Mononuclear cell (primary cell): ENCODE results near the gene EMCN. TPM values are rescaled to one million over a fixed set of nuclear protein-coding genes. Genes with fewer than 3 reads are reported as not detected.
"Not testable (repeated sequence)": the region's sequence is repeated elsewhere in the genome, so short reads cannot be mapped to it uniquely, and the experiment has no call there.

Experiments used
- H3K27me3 ChIP-seq: 2 replicates; pipeline ENCODE4 v1.6.0; 2011; ENCODE audit warnings: low read length, control low read depth; ENCODE audit not compliant: insufficient read depth
- H3K4me1 ChIP-seq: 2 replicates; pipeline ENCODE4 v1.5.1; 2011; ENCODE audit warnings: mild to moderate bottlenecking, low read length, control low read depth; ENCODE audit not compliant: insufficient read depth
- H3K4me3 ChIP-seq: 2 replicates; pipeline ENCODE4 v1.5.1; 2011; ENCODE audit warnings: mild to moderate bottlenecking, low read length, moderate library complexity
- H3K9me3 ChIP-seq: 2 replicates; pipeline ENCODE4 v1.5.1; 2011; ENCODE audit warnings: low read depth, mild to moderate bottlenecking, control low read depth, low read length
- total RNA-seq: library from RNA; depleted of rRNA; stranded (reverse); fragments of >200 nt; gene quantifications from one replicate; pipeline ENCODE4 v1.2.3, GENCODE V29; 2012

Gene EMCN
- total RNA-seq, 1 donor, result 0.10 TPM

DNA sequence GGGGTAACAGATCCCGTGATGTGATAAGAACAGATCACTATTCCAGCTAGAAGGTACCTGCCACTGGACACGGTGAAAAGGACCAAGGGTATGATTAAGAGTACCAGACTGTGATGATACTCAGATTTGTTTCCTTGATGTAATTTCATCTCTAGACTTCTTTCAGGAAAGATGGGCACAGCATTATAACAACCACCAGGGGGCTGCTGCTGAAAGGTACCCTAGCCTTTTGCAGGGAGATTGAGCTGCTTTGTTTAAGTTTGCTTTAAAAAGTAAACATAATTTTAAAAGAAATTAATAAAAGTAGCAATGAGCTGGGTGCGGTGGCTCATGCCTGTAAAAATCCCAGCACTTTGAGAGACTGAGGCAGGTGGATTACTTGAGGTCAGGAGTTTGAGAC lies 145.4 kb downstream of the EMCN start:
- Histone ChIP-seq H3K4me1 (no peaks in the 10 kb centered on the region), H3K4me3 (no peak overlapping the region), H3K9me3 (no peaks in the 10 kb centered on the region), H3K27me3 (no peaks in the 10 kb centered on the region)

DNA sequence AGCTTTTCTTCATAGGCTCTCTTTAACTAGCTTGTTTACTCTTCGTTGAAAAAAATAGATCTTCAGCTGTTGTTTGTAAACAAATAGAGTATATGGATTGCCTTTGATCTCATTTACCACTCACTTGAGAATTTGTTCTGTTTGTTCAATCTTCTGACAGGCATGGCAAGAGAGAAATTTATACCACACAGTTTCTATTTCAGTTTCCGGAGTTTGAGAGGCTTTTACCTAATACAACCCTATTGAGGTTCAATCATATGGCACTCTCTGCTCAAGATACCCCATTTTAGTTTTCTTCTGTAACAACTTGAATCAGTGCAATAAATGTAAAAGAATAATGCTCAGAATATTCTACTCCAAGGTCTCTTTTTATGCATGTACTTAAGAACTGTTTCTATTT lies 148.0 kb downstream of the EMCN start:
- no peak overlapping the region for H3K4me3 ChIP-seq
- H3K9me3 ChIP-seq, result no peaks in the 10 kb centered on the region
- H3K27me3 ChIP-seq, result no peaks in the 10 kb centered on the region
- no peaks in the 10 kb centered on the region for H3K4me1 ChIP-seq

DNA sequence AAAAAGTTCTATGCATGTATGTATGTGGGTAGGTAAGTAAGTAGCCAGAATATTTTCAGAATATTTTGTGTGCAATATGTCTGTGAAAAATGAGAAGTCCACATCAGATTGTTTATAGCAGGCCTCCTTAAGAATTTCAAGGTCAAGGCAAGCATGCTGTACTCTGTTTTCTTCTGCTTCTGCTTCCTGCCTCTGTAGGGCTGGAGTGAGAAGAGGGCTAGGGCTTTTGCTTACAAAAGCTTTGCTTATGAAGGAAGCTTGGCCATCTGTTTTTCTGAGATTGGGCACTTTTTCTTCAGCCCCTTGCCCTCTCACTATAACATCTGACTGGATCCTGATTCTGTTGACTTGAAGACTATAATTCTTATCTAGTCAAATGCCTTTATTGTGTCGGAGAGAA lies 150.4 kb downstream of the EMCN start:
- no peaks in the 10 kb centered on the region for H3K27me3 ChIP-seq
- no peak overlapping the region for H3K4me3 ChIP-seq
- no peaks in the 10 kb centered on the region for H3K4me1 ChIP-seq
- H3K9me3 ChIP-seq, result no peaks in the 10 kb centered on the region

DNA sequence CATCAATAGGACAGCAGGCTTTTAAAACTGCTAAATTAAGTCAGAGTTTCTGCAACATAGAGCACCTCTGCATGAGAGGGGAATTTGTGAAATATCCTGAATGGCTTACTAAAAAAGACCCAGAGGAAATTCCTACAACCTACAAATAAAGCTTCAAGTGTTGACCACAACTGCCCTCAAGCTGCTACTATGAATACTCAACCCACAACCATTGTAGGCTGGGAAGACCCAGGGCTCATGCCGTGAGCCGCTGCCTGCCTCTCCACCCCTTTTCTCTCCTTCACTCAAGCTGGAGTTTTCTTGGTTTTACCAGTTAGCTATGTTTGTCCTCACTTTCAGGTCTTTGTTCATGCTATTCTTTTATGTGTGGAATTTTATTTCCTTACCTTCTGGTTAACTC lies 151.6 kb downstream of the EMCN start:
- no peak overlapping the region for H3K4me3 ChIP-seq
- no peaks in the 10 kb centered on the region for H3K27me3 ChIP-seq

DNA sequence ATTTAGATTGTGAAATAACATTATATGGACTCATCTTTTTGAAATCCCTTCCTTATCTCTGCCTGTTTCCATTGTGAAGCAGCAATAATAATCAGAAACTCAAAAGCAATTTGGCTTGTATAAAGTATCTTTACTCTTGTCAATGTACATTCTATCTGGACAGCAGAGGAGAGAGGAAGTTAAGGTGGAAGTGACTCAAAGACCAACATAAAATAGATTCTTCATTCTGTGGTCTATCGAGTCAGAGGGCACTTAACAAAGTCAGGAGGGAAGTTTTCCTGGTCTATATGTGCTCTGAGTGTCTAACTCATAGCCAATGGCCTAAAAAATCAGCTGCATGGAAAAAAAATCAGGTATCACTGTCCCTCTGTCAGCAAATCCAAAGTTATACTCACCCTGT lies 155.5 kb downstream of the EMCN start:
- Histone ChIP-seq H3K4me3 (no peak overlapping the region), H3K27me3 (no peaks in the 10 kb centered on the region), H3K4me1 (no peaks in the 10 kb centered on the region), H3K9me3 (no peaks in the 10 kb centered on the region)

More for the DNA sequence above, 151.6 kb downstream of the EMCN start:
- no peaks in the 10 kb centered on the region for H3K9me3 ChIP-seq
- H3K4me1 ChIP-seq, result no peaks in the 10 kb centered on the region

DNA sequence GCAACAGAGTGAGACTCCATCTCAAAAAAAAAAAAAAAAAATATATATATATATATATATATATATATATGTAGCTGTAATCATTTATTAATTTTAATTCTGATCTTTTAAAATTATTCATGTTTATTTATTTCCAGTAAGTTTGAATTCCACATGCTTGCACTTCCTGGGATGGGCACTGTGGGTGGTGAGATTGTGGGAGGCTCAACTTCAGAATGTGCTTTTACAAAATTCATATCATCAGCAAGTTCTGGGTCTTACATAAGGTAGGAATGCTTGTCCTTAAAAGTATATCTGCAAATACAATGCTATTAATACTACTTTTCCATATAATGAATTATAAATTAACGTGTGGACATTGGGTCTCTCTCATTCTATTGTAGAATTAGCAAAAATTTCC lies 156.5 kb downstream of the EMCN start:
- H3K4me3 ChIP-seq, result no peak overlapping the region
- no peaks in the 10 kb centered on the region for H3K27me3 ChIP-seq
- no peaks in the 10 kb centered on the region for H3K9me3 ChIP-seq
- H3K4me1 ChIP-seq, result no peaks in the 10 kb centered on the region

DNA sequence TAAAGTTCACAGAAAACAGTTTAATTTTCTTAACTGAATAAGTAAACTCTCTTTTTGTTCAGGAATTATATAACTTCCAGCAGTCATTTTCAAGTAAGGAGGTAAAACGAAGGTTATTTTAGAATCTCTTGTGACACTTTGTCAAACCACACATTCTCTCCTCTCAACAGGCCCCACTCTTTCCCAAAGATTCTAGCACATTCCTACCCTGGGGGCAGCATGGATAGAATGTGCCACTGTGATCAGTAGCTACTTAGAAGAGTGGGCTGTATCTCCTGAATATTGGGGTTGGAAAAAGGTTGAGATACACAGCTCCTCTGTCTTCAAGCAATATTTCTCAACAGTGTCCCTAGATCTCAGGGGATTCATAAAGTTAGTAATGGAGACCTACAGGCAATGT lies 157.6 kb downstream of the EMCN start:
- H3K27me3 ChIP-seq, result no peaks in the 10 kb centered on the region
- H3K4me1 ChIP-seq, result no peaks in the 10 kb centered on the region
- no peaks in the 10 kb centered on the region for H3K9me3 ChIP-seq
- H3K4me3 ChIP-seq, result no peak overlapping the region

DNA sequence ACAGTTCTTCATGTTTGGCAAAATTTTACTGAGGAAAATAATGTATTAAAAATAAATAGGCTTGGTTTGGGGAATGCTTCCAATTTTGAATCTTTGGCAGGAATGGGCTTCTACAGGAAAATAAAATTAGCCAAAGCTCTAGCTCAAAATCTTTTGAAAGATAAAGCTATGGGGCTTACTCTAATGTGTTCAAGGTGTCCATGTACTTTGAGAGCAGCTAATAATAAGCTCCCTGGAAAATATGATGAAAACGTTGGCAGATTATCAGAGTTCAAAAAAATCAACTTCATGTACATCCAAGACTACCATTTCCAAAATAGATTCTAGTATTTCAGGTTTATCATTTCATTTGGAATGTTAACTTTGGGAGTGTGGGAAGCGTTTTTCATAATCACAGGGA lies 158.4 kb downstream of the EMCN start:
- no peak overlapping the region for H3K4me3 ChIP-seq
- no peaks in the 10 kb centered on the region for H3K9me3 ChIP-seq
- H3K4me1 ChIP-seq, result no peaks in the 10 kb centered on the region
- H3K27me3 ChIP-seq, result no peaks in the 10 kb centered on the region

DNA sequence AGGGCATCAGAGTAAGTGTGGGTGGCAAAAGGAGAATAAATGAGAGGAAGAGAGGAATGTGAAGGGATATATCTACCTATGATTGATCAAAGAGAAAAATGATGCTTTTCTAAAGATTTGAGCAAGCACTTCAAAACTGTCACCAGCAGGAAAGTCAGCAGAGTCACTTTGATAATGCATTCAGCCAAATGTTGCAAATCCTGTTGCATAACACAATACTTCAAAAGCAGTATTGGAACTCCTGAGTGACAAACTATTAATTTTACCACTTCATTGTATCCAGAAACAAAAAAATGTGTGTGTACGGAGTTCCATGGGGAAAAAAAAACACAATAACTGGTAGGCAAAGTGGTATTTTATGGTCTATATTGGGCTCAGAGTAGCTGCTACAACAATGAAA lies 160.3 kb downstream of the EMCN start:
- Histone ChIP-seq H3K4me3 (no peak overlapping the region), H3K9me3 (no peaks in the 10 kb centered on the region), H3K4me1 (no peaks in the 10 kb centered on the region), H3K27me3 (no peaks in the 10 kb centered on the region)

DNA sequence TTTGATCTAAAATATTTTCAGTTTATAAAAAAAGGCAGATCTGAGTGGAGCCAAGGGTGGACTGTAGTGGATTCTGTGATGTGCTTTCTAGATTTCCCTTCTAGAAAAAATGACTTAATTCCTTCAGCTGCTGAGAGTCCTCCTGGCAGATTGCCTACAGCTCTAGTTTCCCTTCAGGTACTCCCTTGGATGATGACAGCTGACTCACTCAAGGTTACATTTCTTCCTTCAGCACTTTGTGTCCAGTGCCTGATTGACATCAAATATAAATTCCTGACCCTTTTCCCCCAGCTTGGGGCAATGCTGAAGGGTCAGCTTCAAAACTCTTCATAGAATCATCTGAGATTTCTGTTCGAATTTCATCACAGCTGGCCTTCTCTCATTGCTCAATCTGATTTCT lies 161.7 kb downstream of the EMCN start:
- no peak overlapping the region for H3K4me3 ChIP-seq
- H3K4me1 ChIP-seq, result no peaks in the 10 kb centered on the region
- H3K9me3 ChIP-seq, result no peaks in the 10 kb centered on the region
- no peaks in the 10 kb centered on the region for H3K27me3 ChIP-seq

DNA sequence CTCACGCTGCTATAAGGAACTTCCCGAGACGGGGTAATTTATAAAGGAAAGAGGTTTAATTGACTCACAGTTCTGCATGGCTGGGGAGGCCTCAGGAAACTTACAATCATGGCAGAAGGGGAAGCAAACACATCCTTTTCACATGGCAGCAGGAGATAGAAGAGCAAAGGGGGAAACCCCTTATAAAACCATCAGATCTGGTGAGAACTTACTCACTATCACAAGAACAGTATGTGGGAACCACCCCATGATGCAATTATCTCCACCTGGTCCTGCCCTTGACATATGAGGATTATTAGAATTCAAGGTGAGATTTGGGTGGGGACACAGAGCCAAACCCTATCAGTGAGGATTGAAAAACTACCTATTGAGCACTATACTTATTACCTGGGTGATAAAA lies 165.5 kb downstream of the EMCN start:
- not testable (repeated sequence) for H3K27me3 ChIP-seq, H3K4me3 ChIP-seq, H3K9me3 ChIP-seq, H3K4me1 ChIP-seq

DNA sequence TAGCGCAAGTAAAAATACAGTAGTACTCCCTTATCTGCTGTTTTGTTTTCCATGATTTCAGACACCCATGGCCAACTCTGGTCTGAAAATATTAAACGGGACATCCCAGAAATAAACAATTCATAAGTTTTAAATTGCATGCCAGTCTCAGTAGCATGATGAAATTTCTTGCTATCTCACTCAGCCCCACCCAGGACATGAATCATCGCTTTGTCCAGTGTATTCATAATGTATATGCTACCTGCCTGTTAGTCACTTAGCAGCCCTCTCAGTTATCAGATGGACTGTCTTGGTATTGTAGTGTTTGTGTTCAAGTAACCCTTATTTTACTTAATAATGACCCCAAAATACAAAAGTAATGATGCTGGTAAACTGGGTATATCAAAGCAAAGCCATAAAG lies 169.3 kb downstream of the EMCN start:
- Histone ChIP-seq H3K27me3 (no peaks in the 10 kb centered on the region), H3K4me1 (peaks cover 3% of the 10 kb centered on the region), H3K9me3 (no peaks in the 10 kb centered on the region), H3K4me3 (no peak overlapping the region)

DNA sequence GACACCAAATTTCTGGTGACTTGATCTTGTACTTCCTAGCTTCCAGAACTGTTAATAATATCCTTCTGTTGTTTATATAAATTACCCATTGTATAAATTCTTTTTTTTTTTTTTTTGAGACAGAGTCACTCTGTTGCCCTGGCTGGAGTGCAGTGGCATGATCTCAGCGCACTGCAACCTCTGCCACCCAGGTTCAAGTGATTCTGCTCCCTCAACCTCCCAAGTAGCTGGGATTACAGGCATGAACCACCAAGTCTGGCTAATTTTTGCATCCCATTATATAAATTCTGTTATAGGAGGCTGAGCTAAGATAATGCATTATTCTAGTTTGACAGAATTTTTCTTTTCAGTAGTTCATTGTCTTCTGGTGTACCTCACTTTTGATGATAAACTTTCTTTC lies 170.6 kb downstream of the EMCN start:
- Histone ChIP-seq H3K9me3 (no peaks in the 10 kb centered on the region), H3K4me3 (no peak overlapping the region), H3K4me1 (peaks cover 3% of the 10 kb centered on the region), H3K27me3 (no peaks in the 10 kb centered on the region)

DNA sequence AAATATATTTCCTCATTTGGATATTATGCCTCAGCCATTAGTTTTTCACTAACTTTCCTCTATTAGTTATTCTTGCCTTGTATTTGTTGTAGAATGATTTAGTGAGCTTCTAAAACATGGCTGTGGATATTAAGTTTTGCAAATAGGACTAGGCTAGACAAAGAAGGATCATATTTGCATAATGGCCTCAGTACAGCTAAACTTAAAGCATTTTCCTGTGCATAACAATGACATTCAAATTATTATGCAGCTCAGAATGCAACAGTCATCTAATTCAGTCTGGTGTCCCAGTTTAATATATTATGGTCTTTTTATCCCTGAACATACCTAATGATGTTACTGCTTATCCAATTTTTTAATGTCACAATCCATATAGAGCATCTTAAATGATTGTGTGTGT lies 172.2 kb downstream of the EMCN start:
- no peaks in the 10 kb centered on the region for H3K9me3 ChIP-seq
- H3K4me1 ChIP-seq, result peaks cover 13% of the 10 kb centered on the region
- no peak overlapping the region for H3K4me3 ChIP-seq
- no peaks in the 10 kb centered on the region for H3K27me3 ChIP-seq
